WI38 (cell line): ENCODE measurements around the gene MARK1.

Experiments used
- H3K4me3 ChIP-seq: 2 replicates; pipeline ENCODE4 v1.5.1; 2011; ENCODE audit warnings: low read depth, mild to moderate bottlenecking, control low read depth, low read length
- TF ChIP-seq, protein P1 (sequence below): IDR thresholded peaks from 2 replicates; pipeline ENCODE4 v1.5.1; 2012; ENCODE audit warnings: low read depth, mild to moderate bottlenecking, control low read depth, low read length

Gene MARK1

DNA sequence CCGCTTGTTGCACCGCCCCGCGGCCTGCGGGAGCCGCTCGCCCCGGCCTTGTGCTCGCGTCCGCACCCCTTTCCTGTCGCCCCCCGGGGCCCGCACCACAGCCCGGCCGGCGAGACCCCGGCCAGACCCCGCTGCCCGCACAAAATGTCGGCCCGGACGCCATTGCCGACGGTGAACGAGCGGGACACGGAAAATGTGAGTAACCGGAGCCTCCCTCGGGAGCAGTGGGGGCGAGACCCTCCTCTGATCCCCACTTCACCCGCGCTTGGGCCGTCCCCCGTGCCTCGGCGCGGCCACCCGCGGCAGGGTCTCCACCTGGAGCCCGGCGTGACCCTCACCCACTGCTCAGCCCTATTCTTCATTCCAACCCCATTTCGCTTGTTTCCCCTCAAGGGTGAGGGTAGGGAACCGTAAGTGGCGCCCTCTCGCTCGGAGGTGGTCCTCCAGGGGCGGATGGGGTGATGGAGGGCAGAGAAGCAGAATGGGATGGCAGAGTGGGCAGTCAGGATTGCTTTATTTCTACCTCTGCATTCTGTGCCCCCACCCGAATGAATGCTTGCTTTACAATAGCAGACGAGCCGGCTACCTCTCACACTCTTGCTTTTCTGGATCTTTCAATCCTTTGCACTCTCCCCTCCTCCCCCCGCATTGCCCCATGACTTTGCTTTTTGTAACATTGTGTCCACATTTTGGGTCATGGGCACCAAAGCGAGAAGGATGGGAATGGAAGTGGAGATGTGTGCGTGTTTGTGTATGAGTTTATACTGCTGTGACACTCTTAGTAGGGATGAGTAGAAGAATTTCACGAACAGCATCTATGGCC, 954 bp downstream of the MARK1 start:
- H3K4me3 ChIP-seq: peak overlapping the region; percentile 58
- TF ChIP-seq, protein P1, sequence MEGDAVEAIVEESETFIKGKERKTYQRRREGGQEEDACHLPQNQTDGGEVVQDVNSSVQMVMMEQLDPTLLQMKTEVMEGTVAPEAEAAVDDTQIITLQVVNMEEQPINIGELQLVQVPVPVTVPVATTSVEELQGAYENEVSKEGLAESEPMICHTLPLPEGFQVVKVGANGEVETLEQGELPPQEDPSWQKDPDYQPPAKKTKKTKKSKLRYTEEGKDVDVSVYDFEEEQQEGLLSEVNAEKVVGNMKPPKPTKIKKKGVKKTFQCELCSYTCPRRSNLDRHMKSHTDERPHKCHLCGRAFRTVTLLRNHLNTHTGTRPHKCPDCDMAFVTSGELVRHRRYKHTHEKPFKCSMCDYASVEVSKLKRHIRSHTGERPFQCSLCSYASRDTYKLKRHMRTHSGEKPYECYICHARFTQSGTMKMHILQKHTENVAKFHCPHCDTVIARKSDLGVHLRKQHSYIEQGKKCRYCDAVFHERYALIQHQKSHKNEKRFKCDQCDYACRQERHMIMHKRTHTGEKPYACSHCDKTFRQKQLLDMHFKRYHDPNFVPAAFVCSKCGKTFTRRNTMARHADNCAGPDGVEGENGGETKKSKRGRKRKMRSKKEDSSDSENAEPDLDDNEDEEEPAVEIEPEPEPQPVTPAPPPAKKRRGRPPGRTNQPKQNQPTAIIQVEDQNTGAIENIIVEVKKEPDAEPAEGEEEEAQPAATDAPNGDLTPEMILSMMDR: no peak

DNA sequence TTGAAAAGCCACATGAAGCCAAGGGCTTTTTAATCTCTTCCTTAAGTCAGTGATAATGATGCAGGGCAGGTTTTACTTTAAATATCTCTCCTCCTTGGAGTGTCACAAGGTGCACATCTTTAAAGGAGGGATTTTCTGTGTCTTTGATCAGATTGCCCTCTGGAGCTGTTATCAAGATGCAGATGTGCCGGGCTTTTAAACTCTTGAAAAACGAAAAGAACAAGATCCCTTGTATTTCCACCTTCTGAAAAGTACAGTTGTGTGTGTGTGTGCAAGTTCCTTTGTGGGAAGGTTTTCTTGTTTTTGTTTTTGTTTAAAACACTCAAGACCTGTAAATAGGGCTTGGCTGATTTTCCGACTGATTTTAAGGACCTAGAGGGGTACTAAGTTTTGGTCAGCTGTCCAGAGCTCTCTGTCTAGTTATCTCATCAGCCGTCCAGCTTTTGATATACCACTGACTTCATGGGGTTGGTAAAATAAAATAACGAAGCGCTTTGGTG, 1.6 kb downstream of the MARK1 start:
- TF ChIP-seq, protein P1: no peak
- no peak overlapping the region for H3K4me3 ChIP-seq

DNA sequence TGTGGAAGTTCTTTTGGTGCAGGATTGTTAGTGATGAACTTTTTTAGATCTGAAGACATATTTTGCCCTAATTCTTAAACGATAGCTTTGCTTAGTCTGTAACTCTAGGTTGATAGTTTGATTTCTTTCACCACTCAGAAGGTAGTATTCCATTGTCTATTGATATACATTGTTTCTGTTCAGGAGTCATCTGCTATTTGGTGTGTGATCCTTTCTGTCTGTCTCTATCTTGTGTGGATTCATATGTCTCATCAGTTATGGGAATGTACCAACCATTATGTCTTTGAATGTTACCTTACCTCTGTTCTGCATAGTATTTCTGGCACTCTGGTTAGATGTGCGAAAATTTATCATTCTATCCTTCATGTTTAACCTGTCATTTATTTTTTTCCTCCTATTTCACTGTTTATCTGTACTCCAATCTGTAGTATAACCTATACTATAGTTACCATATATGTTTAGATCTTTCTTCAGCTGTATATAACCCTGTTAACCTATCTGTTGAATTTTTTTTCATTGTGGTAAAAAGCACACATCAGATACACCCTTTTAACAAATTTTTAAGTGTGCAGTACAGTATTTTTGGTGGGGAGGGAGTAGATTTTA, 5.7 kb downstream of the MARK1 start:
- TF ChIP-seq, protein P1: no peak
- no peak overlapping the region for H3K4me3 ChIP-seq

DNA sequence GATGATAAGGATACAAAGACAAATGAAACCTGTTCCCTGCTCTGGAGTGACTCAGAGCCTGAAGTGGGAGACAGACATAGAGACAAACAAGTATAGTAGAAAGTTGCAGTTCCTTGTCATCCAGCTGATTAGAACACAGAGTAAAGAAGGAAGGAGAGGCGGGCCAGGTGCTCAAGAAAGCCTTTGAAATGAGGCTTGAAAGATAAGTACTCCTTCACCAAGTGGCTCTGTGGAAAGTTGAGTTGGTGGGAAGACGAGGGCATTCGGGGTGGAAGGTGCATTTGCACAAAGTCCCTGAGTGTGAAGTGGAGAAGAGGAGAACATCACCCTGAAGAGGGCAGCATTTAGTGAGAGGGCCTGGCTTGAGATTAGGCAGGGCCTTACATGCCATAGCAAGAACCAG, 17.0 kb downstream of the MARK1 start:
- no peak overlapping the region for H3K4me3 ChIP-seq
- TF ChIP-seq, protein P1: no peak

DNA sequence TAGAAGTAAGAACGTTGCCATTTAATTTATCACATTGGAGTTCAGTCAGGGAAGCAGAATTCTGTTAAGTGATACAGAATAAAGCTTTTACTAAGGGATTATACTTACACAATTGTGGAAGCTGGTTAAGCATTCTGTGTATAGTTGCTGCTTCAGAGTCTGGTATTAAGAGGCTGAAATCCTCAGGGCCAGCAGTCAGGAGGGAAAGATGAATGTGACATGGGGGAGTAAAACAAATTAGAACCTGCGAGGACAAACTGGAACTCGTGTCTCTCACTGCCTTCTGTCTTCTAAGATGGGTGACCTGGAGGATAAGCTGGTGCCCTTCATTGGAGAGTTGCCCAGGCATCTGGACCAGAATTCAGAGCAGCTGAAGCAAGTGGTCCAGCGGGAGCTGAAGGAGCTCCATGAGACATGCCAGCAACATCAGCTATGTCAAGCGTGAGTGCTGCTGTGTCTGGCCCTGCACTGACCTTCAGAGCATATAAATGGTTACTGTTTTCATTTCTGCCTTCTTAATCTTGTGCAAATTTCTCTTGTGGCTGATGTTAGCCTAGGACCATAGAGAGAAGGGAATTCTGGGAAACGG, 23.0 kb downstream of the MARK1 start:
- TF ChIP-seq, protein P1: no peak

DNA sequence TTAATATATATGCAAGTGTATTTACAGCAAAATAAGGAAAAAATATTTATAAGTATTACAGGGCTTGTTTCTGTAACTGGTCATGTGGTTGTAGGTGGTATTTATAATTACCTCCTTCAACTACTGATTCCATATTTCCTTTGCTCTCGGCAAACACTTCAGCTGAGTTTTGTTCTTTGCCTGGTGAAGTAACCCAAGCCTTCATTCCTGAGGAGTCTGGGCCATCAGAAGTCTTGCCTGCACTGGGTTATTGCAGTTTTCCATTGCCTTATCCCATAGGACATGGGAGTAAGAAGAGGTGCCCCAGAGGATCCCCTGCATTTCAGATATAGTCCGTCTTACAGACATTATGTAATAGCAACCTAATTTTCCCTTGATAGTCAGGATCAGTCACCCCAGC, 23.8 kb downstream of the MARK1 start:
- TF ChIP-seq, protein P1: no peak

More for the DNA sequence above, 23.0 kb downstream of the MARK1 start:
- no peak overlapping the region for H3K4me3 ChIP-seq

DNA sequence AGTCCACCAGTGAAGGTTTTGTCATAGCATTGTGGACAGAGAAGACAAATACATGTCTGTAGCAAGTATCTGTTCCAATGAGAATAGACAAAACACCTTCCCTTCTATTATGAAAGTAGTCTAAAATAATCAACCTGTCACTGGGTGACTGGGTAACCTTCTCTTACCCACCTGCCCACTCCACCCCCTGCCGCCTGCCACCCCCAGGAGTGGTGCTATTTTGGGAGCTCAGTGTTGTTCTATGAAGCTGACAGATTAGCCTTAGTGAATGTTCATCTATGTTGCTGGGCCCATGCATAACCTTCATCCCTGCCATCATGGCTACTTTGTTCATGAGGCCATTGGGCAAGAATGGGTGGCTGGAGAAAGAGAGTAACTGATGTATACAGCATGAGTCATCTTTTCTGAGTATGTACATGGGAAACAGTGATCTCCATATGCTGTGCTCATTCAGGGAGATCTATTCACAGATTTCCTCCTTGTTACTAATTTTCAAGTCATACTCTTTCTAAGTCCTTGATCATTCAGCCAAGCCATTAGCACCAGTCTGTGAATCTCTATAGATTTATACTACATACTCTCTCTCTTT, 24.8 kb downstream of the MARK1 start:
- no peak overlapping the region for H3K4me3 ChIP-seq
- TF ChIP-seq, protein P1: no peak

More for the DNA sequence above, 23.8 kb downstream of the MARK1 start:
- no peak overlapping the region for H3K4me3 ChIP-seq
